Astrocyte of the cerebellum (primary cell): ENCODE results near the gene FAM174C.

Experiments
- DNase-seq: peaks from one replicate; pipeline ENCODE4 v3.0.0-alpha.2; 2011; ENCODE audit warnings: low read depth
- H3K4me3 ChIP-seq: 2 replicates; pipeline ENCODE4 v1.5.1; 2011; ENCODE audit warnings: mild to moderate bottlenecking, low read depth, low read length, moderate library complexity
- in situ Hi-C: cut with HindIII; loops from 2 replicates; pipeline ENCODE4 v1.10.0; 2017; ENCODE audit warnings: low sequenced_read_pairs
- TF ChIP-seq, protein P1 (sequence below): IDR thresholded peaks from 2 replicates; pipeline ENCODE4 v1.5.1; 2012; ENCODE audit warnings: low read length, low read depth, moderate library complexity, mild to moderate bottlenecking; ENCODE audit errors: missing control alignments

FAM174C gene

DNA sequence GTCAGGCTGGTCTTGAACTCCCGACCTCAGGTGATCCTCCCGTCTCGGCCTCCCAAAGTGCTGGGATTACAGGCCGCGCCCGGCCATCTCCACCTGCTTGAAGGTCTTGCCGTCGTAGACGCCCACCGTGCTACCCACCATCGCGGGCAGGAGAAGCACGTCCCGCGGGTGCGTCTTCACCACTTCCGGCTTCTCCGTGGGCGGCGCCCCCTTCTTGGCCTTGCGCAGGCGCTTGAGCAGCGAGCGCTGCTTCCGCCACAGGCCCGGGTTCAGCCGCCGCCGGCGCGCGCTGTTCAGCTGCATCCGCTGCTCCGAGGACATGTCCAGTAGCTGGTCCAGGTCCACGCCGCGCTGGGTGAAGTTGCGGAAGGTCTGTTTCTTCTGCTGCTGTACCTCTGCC lies 32.0 kb downstream of the FAM174C start:
- DNase-seq = no peak
- in situ Hi-C loops = no loop called here
- no peak overlapping the region for H3K4me3 ChIP-seq
- TF ChIP-seq, protein P1, sequence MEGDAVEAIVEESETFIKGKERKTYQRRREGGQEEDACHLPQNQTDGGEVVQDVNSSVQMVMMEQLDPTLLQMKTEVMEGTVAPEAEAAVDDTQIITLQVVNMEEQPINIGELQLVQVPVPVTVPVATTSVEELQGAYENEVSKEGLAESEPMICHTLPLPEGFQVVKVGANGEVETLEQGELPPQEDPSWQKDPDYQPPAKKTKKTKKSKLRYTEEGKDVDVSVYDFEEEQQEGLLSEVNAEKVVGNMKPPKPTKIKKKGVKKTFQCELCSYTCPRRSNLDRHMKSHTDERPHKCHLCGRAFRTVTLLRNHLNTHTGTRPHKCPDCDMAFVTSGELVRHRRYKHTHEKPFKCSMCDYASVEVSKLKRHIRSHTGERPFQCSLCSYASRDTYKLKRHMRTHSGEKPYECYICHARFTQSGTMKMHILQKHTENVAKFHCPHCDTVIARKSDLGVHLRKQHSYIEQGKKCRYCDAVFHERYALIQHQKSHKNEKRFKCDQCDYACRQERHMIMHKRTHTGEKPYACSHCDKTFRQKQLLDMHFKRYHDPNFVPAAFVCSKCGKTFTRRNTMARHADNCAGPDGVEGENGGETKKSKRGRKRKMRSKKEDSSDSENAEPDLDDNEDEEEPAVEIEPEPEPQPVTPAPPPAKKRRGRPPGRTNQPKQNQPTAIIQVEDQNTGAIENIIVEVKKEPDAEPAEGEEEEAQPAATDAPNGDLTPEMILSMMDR = no peak

DNA sequence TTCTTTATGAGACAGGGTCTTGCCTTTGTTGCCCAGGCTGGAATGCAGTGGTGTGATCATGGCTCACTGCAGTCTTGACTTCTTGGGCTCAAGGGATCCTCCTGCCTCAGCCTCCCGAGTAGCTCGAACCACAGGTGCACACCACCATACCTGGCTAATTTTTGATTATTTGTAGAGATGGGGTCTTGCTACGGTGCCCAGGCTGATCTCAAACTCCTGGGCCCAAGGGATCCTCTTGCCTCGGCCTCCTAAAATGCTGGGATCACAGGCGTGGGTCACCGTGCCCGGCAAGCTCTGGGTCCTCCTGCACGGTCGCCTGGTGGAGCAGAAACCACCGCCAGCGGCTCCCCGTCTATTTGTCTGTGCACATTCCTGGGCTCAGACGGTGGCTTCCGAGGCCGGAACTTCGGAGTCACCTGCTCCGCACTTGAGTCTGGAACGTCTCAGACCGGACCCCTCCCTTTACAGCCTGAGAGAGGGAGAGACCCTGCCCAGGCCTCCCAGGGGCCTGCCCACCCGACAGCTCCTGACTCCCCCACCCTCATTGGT lies 32.5 kb downstream of the FAM174C start:
- no peak for DNase-seq
- in situ Hi-C loops = no loop called here
- TF ChIP-seq, protein P1 = no peak
- no peak overlapping the region for H3K4me3 ChIP-seq

DNA sequence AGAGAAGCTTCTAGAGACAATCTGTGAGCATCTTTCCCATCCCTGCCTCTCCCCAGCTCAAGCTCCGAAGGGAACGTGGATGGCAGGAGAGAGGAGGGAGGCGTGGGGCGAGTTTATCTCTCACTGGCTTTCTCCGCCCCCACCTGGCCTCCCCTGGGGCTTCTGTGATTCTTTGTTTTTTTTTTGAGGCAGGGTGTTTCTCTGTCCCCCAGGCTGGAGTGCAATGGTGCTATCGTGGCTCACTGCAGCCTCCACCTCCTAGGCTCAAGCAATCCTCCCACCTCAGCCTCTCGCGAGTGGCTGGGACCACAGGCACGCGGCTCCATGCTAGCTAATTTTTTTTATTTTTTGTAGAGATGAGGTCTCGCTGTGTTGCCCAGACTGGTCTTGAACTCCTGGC lies 33.4 kb downstream of the FAM174C start:
- no peak overlapping the region for H3K4me3 ChIP-seq
- TF ChIP-seq, protein P1 = no peak
- no peak for DNase-seq
- in situ Hi-C loops = no loop called here

DNA sequence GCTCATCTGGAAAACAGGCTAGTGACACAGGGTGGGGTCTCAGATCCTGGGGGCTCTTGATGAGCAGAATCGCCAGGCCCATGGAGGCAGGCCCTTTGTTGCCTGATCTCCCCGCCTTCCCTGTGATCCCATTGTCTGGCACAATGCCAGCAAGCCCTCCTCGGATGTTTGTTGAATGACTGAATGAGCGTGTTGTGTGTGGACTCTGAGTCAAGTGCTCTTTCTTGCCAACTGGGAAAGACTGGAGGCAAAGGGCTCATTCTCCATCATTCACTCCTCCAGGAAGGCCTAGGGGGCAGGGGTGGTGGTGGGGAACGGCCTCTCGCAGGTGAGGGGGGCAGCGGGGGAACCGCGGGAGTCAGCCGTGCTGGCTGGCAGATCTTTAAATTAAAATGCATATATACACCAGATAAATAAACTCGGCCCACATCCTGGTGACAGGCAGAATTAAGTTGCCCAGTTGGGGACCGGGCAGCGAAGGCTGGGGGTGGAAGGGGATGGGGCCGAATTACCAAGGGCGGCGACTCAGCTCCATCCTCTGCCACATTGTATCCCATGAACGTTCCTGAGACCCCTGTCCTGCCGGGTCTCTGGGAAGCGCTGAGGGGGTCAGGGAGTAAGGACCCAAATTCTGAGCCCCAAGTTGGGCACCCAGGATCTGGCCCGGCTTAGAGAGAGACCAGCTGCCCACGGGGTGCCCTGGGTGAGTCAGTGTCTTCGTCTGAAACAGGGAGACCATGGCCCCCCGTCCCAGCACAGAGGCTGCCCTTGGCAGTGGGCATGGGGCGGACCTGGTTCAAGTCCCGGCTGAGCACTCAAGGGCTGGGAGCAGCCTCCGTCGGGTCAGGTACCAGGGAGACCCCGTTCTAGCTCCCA lies 34.9 kb downstream of the FAM174C start:
- in situ Hi-C loops = no loop called here
- no peak overlapping the region for H3K4me3 ChIP-seq
- TF ChIP-seq, protein P1 = no peak
- no peak for DNase-seq

DNA sequence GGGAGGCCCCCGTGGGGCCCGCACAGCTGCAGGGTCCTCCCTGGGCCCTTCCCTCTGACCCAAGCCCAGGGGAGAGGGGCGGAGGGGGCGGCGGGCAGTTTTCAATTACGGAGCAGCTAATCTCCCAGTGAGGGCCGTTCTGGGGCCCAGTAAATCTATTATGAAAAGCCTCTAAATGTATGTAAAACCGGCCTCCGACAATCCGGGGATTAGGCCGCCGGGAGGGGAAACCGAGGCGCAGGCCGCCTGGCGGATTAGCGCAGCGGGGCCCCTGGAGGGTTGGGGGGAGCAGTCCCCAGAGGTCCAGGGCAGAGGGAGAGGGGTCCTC lies 35.5 kb downstream of the FAM174C start:
- DNase-seq = no peak
- TF ChIP-seq, protein P1 = no peak
- in situ Hi-C loops = no loop called here
- H3K4me3 ChIP-seq = no peak overlapping the region

DNA sequence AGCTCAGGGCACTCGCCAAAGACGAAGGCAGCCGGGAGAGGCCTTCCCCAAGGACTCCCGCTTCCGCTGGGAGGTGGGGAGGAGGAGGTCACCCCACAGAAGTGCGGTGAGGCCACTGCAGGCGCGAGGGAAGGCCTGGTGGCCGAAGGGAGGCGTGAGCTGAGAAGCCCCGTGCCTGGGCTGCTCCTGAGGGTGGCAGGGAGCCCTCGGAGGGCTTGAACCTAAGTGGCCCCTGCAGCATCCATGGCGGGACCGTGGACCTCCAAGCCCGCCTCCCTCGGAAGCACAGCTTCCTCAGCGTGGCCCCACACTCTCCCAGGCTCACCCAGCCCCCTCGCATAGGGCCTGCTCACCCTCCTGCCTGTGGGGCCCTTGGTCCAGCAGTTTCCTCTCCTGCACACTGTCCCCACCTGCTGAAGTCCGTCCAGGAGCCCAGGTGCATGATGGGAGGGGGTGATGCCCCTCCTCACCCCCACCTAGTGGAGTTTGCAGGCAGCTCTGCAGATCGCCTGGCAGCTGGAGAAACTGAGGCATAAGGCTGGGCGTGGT lies 36.3 kb downstream of the FAM174C start:
- in situ Hi-C loops = no loop called here
- H3K4me3 ChIP-seq = no peak overlapping the region
- no peak for DNase-seq
- TF ChIP-seq, protein P1 = no peak
